Activated effector memory CD4-positive, alpha-beta T cell treated with anti-CD3 and anti-CD28 coated beads, Interleukin-2, amount 50 U/mL, for 16 hours (primary cell): Measurements from ENCODE around the gene ZNF765.
"Not testable (repeated sequence)": the region's sequence is repeated elsewhere in the genome, so short reads cannot be mapped to it uniquely, and the experiment has no call there.

Source experiments
- DNase-seq: peaks from one replicate; pipeline ENCODE4 v3.0.0-alpha.2; 2020

ZNF765 gene

GRCh38 chr19:53394974-53395839 is at the start of gene ZNF765:
Gene ZNF765, plus strand, starts transcription at chr19:53395149. Its CDS starts 2,867 bp downstream, at chr19:53398016.
- DNase-seq = peak; percentile 99

- no peak for DNase-seq
Measured at GRCh38 chr19:53355739-53356138, 39.2 kb upstream of the ZNF765 start.

- no peak for DNase-seq
Measured at GRCh38 chr19:53357821-53358581, 36.9 kb upstream of the ZNF765 start.

GRCh38 chr19:53360056-53360455 is 34.9 kb upstream of the ZNF765 start:
- DNase-seq = not testable (repeated sequence)

- peak; percentile 98 for DNase-seq
Measured at GRCh38 chr19:53365134-53365898, 29.6 kb upstream of the ZNF765 start, which contains the start of gene ZNF525. Gene ZNF525, plus strand, starts transcription at chr19:53365705. Its CDS starts 6,577 bp downstream, at chr19:53372282.

GRCh38 chr19:53365899-53366493 is 29.0 kb upstream of the ZNF765 start:
- DNase-seq = peak; percentile 79

GRCh38 chr19:53372196-53372595 is 22.8 kb upstream of the ZNF765 start:
- DNase-seq = no peak

- no peak for DNase-seq
Measured at GRCh38 chr19:53374288-53374687, 20.7 kb upstream of the ZNF765 start.

- no peak for DNase-seq
Measured at GRCh38 chr19:53374743-53375142, 20.2 kb upstream of the ZNF765 start.

GRCh38 chr19:53381376-53381775 is 13.6 kb upstream of the ZNF765 start:
- no peak for DNase-seq

- DNase-seq = no peak
Measured at GRCh38 chr19:53388168-53388567, 6.8 kb upstream of the ZNF765 start.

- DNase-seq = no peak
Measured at GRCh38 chr19:53388904-53389303, 6.0 kb upstream of the ZNF765 start.

- no peak for DNase-seq
Measured at GRCh38 chr19:53389571-53389970, 5.4 kb upstream of the ZNF765 start.

GRCh38 chr19:53389978-53390377 is 5.0 kb upstream of the ZNF765 start:
- DNase-seq = no peak

- DNase-seq = no peak
Measured at GRCh38 chr19:53394522-53394973, 401 bp upstream of the ZNF765 start.

- not testable (repeated sequence) for DNase-seq
Measured at GRCh38 chr19:53395840-53396524, 1.0 kb downstream of the ZNF765 start.

- no peak for DNase-seq
Measured at GRCh38 chr19:53396525-53396868, 1.5 kb downstream of the ZNF765 start.

GRCh38 chr19:53397918-53398317 is 3.0 kb downstream of the ZNF765 start:
- not testable (repeated sequence) for DNase-seq

GRCh38 chr19:53409505-53410204 is 14.7 kb downstream of the ZNF765 start:
- DNase-seq = no peak

GRCh38 chr19:53420520-53421315 is 25.8 kb downstream of the ZNF765 start:
- not testable (repeated sequence) for DNase-seq
